OCI-M2 (cell line): ENCODE measurements around the gene SLC5A6.
"Not testable (repeated sequence)": the region's sequence is repeated elsewhere in the genome, so short reads cannot be mapped to it uniquely, and the experiment has no call there.

ENCODE experiments used
- DNase-seq: peaks from one replicate; lab custom pipeline; 2025; ENCODE audit not compliant: unreplicated experiment; lab: John Stamatoyannopoulos, UW

SLC5A6 gene

DNA sequence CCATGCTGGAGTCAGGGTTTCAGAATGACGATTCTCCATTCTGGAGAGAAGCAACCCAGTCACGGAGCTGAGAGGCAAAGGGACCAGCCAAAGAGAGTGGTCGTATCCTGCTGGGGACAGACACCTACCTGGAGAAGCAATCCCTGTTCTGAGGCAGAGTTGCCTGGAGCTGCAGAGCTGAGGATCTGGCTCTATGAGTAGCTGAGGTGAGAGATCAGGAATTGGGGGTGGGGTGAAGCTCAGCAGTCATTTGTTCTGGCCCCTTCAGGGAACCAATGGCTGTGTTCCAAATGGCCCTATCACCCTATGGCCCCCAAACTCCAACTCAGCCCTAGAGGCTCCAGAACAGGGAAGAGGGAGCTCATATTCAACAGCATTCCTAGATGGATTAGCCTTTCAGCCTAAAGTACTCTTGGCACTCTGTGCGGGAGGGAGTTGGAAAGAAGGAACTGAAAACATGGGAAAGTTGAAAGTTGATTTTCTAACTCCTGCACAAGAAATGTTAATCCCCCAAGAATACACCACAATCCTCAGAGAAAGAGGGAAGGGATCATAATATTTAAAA is 3.5 kb downstream of the SLC5A6 start:
- DNase-seq, result no peak

DNA sequence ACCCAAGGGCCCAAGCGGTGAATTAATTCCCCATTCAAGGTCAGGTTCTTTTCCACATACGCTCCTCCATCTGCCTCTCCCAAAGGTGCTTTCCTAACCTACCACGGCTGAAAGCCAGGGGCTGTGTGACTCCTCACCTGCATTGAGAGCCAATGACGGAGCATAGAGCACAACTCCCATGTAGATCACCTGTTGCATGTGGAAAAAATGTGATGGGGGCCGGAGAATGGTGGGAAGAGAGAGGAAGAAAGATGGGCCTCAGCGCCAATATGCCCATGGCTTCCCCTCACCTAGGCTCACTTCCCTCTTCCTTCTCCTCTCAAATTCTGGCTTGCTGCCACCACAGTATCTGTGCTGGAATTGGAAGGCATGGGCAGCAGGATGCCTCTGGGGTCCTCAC is 5.7 kb downstream of the SLC5A6 start:
- DNase-seq, result no peak

DNA sequence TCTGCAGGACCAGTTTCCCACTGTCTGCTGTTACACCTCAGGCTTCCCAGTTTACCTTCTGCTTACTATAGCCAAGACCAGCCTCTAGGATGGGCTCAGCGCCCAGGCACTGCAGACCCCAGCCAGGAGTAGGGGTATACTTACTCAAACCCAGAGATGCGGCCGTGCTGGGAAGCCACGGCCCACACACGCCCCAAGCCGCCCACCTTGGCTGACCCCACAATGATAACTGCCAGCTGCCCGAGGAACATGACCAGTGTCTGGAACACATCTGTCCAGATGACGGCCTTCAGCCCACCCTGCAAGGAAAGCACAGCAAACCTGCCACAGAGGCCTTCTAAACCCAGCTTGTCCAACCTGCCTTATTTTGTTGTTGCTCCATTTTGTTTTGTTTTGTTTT is 6.9 kb downstream of the SLC5A6 start:
- DNase-seq, result no peak

DNA sequence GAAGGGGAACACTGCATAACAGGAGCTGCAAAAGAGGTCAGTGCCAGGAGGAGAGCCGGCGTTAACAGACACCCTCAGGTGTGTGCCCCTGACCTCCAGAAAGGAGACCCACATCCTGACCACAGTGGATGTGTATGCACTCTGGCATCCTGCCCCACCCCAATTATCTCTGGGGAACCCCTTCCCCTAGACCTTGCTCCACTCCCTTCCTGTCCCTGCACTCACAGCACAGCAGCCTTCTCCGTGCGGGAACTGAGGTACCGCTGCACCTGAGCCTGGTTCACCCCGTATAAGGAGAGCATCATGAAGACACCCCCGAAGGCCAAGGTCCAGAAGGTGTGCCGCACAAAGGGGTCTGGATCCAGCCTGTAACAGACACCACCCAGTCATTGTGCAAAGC is 7.5 kb downstream of the SLC5A6 start:
- no peak for DNase-seq

DNA sequence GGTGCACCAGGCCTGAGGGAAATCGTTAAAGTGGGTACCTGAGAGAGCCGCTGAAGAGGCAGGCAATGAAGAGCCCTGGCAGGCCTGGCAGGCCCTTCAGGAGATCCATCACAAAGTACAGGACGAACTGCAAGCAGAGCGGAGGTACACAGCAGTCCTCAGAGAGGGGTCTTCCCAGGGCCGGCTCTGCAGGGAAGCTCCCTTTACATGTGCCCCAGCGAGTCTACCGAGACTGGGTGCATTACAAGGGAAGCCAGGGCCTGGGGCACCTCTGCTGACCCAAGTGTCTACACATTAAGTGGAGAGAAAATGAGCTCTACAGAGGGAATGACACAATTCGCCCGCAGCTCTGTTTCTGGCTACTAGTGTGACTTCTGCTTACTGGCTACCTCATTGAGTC is 8.3 kb downstream of the SLC5A6 start:
- DNase-seq, result no peak

DNA sequence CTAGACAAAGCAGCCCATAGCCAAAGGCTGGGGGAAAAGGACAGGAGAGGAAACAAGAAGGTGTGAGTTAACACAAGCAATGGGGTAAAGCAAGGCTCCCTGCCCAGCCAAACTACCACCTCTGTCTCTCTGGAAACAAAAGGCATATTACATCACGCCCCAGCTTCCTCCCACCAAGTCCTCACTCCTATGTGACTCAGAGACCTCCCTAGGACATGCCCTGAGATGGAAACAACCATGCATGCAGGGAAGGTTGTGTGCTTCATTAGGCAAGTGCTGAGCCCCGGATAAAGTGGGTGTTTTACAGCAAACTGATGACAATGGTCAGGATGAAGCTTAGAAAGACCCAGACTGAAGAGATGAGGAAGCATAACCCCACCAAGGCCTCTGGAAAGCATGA is 9.2 kb downstream of the SLC5A6 start:
- DNase-seq, result no peak

DNA sequence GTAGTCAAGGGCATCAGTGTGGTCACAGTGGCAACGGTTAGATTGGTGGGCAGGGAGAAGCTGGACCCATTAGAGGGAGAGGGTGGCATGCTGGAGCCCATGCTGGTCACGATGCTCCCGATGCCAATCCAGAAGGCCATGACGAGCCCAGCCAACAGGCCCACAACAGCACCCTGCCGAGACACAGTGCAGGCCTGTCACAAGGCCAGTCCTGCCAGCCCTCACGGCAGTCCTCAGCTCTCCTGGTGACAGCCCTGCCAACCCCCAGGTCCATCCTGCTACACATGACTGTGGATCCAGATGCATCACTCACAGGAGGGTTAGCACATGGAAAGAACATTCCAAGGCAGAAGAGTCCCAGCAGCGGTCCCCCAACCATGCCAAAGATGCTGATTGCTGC is 10.4 kb downstream of the SLC5A6 start:
- no peak for DNase-seq

DNA sequence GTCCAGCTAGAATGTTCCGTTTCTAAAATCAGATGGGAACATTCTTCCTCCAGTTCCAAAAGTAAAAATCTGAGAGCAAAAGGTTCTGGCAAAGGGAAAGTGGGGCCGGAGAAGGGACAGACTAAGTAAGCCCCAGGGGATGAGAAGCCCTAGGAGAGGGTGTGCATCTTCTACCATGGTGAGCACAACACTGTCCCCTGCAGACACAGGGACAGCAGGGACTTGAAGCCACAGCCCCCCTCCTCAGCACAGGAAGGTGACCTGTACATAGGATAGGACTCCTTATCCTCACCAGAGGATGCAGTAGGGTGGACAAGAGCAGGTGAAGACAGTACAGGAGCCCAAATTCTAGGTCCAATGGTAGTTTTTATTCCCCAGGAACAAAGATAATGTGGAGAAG is 12.8 kb downstream of the SLC5A6 start:
- no peak for DNase-seq

DNA sequence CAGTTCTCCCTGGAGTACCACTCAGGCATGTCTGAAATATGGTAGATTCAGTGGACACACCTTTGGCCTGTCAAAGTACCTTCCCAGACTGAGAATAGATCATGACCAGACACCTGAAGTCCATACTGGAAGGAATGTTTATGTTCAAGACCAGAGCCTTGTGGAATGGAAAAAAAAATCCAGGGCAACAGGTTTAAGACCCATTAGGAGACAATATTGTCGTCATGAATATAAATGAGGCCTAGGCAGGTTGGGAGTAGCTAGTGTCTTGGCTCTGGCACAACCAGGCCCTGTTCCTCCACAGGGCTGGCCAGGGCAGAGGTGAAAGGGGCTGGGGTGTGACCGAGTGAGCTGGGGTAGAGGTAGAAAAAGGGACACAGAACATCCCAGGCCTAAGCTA is 13.4 kb downstream of the SLC5A6 start:
- no peak for DNase-seq

DNA sequence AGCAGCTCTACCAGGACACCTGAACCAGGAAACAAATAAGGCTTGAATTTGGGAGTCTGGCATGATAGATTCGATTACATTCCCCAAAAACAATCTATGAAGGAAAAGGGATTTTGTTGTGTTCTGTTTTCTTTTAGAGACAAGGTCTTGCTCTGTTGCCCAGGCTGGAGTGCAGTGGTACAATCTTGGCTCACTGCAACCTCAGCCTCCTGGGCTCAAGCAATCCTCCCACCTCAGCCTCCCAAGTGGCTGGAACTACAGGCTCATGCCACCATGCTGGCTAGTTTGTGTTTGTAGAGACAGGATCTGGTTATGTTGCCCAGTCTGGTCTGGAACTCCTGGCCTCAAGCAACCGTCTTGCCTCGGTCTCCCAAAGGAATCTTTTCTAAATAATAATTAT is 14.0 kb downstream of the SLC5A6 start:
- not testable (repeated sequence) for DNase-seq

DNA sequence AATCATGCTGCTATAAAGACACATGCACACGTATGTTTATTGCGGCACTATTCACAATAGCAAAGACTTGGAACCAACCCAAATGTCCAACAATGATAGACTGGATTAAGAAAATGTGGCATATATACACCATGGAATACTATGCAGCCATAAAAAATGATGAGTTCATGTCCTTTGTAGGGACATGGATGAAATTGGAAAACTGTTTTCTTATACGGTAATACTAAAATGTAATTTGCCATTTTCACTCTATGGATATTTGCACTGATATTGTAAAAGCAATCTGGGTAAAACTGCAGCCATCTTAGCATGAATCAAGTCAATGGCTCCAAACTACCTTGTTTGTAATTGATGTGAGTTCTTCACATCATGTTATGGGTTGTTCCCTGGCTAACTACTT is 16.3 kb downstream of the SLC5A6 start:
- not testable (repeated sequence) for DNase-seq

DNA sequence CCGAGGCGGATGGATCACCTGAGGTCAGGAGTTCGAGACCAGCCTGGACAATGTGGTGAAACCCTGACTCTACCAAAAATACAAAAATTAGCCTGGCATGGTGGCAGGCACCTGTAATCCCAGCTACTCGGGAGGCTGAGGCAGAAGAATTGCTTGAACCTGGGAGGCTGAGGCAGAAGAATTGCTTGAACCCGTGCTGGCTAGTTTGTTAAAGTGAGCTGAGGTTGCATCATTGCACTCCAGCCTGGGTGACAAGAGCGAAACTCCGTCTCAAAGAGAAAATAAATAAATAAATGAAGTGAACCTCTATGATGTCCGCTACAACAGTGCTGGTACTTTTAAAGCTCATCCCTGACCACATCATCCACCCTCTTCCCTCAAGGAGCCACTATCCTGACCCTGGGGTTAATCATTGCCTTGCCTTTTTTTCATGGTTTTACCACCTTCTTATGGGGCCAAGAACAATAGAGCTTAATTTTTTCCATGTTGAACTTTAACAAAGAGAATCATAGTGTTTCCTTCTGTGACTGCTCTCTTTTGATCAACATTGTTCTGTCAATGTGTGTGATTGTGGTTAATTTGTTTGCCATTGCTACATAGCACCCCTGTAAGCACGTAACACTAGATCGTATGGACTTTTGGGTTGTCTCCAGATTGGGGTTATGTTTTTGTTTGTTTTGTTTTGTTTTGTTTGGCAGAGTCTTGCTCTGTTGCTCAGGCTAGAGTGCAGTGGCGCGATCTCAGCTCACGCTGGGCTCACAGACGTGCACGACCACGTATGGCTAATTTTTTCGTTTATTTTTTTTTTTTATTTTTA is 17.3 kb downstream of the SLC5A6 start:
- DNase-seq, result no peak

DNA sequence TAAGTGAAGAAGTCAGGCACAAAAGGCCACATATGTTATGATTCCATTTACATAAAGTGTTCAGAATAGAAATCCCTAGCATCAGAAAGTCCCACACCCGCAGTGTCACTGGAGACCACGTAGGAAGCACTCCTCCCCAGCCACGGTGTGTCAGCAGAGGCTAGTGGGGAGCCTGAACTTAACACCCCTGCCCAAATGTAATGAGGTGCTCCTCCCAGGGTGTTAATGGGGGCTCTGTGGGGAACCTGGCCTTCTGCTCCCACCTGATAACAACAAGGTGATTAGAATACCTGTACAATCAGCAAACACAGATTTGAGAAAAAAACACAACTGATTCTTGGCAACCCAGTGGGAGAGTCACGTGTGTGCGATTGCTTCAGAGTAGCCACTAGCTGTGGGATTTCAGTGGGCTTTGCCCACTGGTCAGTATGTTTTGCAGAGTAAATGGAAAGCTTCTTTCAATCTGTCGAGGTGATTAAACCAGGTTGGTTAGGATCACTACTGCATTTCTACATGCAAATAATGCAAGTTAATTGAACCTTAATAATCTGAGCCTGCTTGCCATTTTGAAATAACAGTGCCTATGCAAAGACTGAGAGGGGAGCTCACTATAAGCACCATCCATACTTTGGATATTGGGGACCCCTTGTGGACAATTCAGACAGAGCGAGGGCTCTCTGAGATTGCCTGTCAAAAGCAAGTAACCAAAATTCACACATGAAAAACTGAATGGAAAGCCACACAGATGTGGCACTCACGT is 20.8 kb downstream of the SLC5A6 start:
- no peak for DNase-seq

DNA sequence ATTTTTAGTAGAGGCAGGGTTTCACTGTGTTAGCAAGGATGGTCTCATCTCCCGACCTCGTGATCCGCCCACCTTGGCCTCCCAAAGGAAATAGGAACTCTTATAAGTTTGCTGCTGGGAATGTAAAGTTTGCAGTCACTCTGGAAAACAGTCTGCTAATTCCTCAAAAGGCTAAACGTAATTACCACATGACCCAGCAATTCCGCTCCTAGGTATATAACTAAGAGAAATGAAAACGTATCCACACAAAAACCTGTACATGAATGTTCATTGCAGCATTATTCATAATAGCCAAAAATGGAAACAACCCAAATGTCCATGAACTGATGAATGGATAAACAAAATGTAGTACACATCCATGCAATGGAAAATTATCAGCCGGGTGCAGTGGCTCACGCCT is 22.1 kb downstream of the SLC5A6 start:
- no peak for DNase-seq

DNA sequence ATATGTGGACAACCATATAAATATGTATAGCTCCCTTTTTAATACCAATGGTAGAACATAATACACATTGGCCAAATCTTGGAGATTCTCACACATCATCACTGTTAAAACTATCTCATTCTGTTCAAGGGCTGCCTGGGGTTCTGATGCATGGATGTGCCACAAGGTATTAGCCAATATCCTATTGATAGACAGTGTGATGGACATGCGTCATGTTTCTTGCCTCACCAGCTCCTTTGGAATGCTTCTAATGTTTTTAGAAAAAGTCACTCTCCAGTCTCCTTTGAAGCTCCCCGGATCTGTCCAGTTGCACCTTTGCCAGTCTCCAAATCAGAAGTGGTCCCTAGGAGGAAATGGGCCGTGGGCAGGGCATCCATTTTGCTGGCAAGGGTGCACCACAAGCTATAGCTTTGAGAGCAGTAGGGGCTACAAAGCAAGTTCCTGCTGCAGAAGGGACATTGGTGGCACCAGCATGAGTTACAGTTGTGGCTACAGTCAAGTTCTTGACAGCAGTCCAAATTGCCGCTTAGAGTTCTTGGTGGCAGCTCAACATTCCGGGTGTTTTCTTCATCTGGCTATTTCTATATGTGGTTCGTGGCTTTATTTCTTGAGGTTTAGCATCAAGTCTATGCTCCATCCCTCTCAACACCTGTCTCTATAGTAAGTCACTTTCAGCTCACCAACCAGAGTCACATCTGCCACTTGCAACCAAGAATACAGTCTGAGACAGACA is 25.3 kb downstream of the SLC5A6 start:
- no peak for DNase-seq

DNA sequence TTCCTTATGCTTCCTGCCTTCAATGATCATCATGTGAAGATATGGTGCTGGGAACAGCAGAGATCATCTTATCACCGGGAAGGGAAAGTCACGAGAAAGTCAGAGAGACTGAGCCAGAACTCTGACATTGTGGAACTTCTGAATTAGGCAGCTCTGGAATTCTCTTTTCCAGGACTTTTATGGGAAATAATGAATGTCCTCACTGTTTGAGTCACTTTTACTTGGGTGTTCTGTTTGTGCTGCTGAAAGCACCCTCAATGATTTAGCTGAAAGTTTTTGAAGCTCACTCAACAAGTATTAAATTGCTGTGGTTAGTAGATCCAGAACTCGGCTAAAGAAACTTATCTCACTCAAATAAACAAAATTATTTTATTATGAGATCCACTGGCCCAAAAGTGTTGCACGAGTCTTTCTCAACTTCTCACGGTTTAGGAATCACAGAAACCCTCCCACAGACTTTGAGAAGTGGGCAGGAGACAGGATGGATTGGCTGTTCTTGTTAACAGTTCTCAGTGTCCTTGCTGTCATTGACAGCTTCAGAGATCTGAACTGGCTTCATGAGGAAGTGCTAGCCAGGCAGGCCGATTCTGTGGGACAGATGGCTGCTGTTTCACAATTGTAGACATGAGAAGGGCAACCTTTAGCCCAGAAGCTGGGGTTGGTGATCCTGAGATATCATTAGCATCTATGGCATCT is 26.6 kb downstream of the SLC5A6 start:
- no peak for DNase-seq

DNA sequence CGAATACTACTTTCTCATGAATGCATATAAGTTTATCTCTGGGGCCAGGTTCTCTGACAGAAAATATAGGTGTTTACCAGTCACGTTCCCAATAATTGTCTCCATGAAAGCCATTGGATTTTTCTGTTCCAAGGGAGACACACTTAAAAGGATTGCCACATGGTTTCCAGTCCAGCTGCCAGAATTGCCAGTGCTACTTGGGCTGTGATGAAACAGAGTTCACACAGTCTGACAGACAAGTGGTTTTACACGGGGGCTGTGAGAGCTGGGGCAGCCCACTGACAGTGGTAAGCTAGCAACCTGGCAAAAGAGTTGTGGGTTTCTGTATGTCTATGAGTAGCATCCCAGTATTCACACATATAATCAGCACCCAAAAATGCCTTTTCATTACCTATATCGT is 28.0 kb downstream of the SLC5A6 start:
- DNase-seq, result no peak

DNA sequence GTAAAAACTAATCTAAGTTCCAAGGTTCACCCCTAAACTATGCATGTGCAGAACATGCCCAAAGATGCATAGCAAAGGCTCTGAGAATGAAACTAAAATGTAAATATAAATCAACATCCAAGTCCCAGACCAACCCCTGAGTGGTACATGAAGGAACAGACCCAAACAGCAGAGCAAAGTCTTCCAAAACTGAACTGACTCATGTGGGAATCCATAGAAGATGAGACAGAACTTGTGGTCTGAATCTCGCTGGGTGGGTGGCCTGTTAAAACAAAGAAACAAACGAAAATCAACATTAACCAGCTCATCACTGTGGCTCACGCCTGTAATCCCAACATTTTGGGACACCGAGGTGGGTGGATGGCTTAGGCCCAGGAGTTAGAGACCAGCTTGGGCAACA is 29.7 kb downstream of the SLC5A6 start:
- DNase-seq, result no peak

DNA sequence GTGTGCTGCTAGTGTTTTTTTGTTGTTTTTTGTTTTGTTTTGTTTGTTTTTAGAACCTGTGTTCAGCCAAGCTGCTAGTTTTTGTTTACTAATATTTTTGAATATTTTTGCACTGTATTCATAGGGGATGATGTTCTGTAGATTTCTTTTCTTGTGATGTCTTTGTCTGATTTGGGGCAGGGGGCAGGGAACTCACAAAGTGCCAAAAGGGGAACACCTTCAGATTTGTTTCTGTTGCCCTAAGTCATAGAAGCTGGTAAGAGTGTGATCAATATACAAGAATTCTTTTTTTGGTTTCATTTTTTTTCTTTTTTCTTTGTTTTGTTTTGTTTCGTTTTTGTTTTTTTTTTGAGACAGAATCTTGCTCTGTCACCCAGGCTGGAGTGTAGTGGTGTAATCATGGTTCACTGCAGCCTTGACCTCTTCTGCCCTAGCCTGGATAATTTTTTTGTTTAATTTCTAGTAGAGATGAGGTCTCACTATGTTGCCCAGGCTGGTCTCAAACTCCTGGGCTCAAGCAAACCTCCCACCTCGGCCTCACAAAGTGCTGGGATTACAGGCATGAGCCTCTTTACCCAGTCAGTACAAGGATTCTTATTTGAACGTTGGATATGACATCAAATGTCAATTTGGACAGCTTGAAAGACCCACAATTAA is 32.6 kb downstream of the SLC5A6 start:
- no peak for DNase-seq

DNA sequence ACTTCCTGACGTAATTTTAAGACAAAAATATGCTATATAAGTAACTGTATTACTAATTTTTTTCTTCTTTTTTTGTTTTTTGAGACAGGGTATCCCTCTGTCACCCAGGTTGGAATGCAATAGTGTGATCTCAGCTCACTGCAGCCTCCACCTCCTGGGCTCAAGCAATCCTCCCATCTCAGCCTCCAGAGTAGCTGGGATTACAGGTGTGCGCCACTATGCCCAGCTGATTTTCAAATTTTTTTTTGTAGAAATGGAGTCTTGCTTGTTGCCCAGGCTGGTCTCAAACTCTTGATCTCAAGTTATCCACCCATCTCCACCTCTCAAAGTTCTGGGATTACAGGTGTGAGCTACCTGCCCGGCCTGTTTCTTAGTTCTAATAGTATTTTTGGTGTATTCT is 33.6 kb downstream of the SLC5A6 start:
- DNase-seq, result no peak
